ENCODE data around the gene GRPEL2.

GRPEL2 gene, protein sequence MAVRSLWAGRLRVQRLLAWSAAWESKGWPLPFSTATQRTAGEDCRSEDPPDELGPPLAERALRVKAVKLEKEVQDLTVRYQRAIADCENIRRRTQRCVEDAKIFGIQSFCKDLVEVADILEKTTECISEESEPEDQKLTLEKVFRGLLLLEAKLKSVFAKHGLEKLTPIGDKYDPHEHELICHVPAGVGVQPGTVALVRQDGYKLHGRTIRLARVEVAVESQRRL

DNA sequence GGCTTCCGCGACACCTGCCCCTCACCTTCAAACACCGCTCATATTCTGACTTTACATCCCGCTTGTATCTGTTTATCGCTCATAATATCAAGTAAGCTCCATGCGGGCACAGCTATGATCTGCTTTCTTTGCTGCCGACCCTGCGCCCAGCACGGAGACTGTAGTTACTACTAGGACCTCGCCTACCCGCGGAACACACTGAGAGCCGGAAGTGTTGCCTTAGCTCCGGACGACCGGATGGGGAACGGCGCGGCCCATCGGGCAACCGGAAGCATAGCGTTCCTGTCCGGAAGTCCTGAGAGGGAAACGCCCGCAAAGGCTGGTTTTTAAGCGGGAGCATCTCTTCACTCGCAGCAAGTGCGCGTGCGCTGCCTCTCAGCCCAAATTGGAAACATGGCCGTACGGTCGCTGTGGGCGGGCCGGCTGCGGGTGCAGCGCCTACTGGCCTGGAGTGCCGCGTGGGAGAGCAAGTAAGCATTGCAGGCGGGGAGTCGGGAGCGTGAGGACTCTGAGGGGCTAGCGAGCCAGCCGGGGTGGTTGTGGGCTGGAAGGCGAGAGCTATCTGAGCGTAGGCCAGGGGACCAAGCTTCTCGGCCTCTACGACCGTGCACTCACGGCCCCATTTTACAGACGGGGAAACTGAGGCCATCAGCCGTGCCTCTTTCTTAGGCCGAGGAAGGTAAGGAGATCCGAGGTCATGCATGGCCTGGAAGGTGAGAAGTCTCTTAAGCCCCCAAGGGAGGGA, at the start of gene GRPEL2:
Gene GRPEL2, plus strand, starts transcription at position 353 of the 745 bp plus-strand sequence. Its CDS starts 41 bp downstream, at position 394.
- H3K4me3 Mint-ChIP-seq = peak within 1 kb of the TSS; percentile 96
- H3K36me3 Mint-ChIP-seq = peaks cover 22% of the 10 kb centered on the region
- peaks cover 61% of the 10 kb centered on the region for H3K4me1 Mint-ChIP-seq

DNA sequence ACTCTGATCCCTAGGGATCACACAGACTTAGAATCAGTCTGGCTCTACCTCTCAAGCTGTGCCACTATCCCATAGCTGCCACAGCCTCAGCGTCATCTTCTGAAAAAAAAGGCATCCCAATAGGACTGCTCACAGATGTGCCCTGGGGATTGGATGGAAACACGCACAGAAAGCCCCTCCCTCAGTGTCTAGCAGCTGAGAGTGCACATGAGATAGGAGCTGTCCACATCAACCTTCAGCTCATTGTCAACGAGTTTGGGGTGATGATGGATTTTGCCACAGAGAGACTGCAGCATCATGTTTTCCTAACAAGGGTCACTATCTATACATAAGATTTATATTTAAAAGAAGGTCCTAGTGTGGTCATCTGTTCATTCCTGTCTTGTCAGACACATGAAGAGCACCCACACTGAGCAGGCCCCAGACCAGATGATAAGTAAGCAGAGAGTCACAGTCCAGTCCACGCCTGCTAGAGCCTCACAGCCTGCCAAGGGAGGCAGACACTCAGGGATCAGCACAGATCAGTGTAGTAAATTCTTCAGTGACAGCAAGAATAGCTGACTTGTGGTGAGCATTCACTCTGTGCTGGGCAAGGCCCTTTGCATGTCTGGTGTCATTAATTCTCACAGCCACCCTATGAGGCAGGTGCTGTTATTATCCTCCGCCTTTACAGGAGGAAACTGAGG, 47.8 kb upstream of the GRPEL2 start:
- Mint-ChIP-seq H3K27me3 (no peaks in the 10 kb centered on the region), H3K9me3 (no peaks in the 10 kb centered on the region), H3K4me3 (no peak overlapping the region), H3K27ac (no peak overlapping the region), H3K4me1 (peaks cover 56% of the 10 kb centered on the region), H3K36me3 (no peaks in the 10 kb centered on the region)

More for the DNA sequence above, at the start of gene GRPEL2:
- H3K27me3 Mint-ChIP-seq = no peaks in the 10 kb centered on the region
- no peaks in the 10 kb centered on the region for H3K9me3 Mint-ChIP-seq
- H3K27ac Mint-ChIP-seq = peak within 1 kb of the TSS; percentile 99

DNA sequence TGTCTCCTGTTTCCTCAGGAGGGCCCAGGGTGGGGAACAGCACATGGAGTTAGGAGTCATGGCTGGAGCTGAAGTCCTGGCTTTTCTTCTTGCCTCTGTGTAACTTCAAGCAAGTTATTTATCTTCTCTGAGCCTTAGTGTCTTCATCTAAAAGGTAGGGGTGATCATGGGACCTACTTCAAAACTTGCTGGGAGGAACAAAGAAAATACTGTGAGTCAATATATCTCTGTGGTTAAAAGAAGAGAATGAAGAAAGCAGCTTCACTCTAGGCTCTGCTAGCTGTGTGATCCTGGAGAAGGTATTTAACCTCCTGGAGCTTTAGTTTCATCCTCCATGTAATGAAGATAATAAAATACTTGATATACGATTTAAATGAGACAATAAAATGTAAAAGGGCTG, 47.1 kb upstream of the GRPEL2 start:
- H3K9me3 Mint-ChIP-seq = no peaks in the 10 kb centered on the region
- H3K27me3 Mint-ChIP-seq = no peaks in the 10 kb centered on the region
- peaks cover 56% of the 10 kb centered on the region for H3K4me1 Mint-ChIP-seq
- peak overlapping the region; percentile 20 for H3K4me3 Mint-ChIP-seq
- H3K36me3 Mint-ChIP-seq = no peaks in the 10 kb centered on the region
- H3K27ac Mint-ChIP-seq = peak overlapping the region; percentile 10

DNA sequence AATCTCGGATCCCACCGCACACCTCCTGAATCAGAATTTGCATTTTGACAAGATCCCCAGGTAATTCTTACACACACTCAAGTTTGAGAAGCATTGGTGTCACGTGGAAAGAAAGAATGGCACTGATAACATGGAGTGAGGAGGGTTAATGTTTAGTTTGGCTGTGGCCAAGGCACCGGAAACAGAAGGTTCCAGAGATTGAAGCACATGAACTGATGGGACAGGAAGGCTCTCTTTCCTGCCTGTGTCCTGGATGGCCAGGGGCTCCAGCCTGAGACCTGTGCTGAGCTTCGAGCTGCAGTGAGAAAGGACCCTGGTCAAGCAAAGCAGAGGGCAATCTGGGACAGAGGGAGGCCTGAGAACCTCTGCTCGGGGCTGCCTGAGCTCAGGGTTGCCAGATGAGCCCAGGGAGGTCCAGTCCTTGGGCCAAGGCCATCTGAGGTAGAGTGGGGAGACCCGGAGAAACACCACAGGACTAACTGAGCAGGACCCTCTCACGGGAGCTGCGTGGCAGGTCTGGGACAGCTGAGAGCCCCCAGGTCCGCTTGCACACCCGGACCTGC, 46.4 kb upstream of the GRPEL2 start:
- Mint-ChIP-seq H3K4me1 (peaks cover 56% of the 10 kb centered on the region), H3K9me3 (no peaks in the 10 kb centered on the region), H3K36me3 (no peaks in the 10 kb centered on the region), H3K27ac (peak overlapping the region; percentile 10), H3K4me3 (peak overlapping the region; percentile 20), H3K27me3 (no peaks in the 10 kb centered on the region)

DNA sequence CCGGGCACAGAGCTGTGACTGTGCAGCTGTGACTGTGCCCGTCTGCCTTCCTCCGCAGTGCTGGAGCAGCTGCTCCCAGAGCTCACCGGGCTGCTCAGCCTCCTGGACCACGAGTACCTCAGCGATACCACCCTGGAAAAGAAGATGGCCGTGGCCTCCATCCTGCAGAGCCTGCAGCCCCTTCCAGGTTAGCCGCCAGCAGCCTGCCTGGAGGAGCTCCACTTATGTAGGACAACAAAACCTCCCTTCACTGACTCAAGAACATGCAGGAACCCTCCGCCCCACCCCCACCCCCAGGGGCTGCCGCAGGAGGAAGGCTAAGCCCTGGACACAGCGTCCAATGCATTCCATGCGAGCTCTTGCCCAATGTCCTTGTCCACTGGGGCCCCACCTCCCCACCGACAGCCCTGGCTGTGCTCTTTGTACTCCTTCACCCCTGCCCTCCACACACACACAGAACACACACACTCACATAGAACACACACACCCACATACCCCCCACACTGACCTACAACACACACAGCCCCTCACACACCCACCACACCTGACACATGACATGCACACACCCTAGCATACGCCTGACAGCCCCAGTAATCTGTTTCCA, 45.7 kb upstream of the GRPEL2 start:
- H3K4me3 Mint-ChIP-seq = no peak overlapping the region
- peaks cover 52% of the 10 kb centered on the region for H3K4me1 Mint-ChIP-seq
- H3K9me3 Mint-ChIP-seq = no peaks in the 10 kb centered on the region
- no peak overlapping the region for H3K27ac Mint-ChIP-seq
- no peaks in the 10 kb centered on the region for H3K36me3 Mint-ChIP-seq
- no peaks in the 10 kb centered on the region for H3K27me3 Mint-ChIP-seq

DNA sequence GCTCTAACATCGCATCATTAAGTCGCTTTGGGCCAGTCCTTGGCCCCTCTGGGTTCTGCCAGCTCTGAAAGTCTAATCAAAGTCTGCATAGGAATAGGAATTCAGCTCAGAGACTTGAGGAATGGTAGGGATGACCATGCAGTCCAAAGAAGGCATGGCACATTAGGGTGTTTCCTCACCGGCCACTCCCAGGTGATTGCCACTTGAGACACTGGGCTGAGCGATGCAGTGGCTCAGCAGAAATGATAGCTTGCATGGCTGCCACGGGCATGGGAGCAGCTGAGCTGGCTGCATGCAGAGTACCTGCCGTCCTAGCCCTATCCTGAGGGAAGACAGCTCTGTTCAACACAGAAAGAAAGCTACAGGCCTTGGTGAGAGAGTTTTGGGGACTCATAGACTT, 44.9 kb upstream of the GRPEL2 start:
- no peaks in the 10 kb centered on the region for H3K9me3 Mint-ChIP-seq
- H3K36me3 Mint-ChIP-seq = no peaks in the 10 kb centered on the region
- no peak overlapping the region for H3K4me3 Mint-ChIP-seq
- no peaks in the 10 kb centered on the region for H3K27me3 Mint-ChIP-seq
- no peak overlapping the region for H3K27ac Mint-ChIP-seq
- H3K4me1 Mint-ChIP-seq = peaks cover 44% of the 10 kb centered on the region

DNA sequence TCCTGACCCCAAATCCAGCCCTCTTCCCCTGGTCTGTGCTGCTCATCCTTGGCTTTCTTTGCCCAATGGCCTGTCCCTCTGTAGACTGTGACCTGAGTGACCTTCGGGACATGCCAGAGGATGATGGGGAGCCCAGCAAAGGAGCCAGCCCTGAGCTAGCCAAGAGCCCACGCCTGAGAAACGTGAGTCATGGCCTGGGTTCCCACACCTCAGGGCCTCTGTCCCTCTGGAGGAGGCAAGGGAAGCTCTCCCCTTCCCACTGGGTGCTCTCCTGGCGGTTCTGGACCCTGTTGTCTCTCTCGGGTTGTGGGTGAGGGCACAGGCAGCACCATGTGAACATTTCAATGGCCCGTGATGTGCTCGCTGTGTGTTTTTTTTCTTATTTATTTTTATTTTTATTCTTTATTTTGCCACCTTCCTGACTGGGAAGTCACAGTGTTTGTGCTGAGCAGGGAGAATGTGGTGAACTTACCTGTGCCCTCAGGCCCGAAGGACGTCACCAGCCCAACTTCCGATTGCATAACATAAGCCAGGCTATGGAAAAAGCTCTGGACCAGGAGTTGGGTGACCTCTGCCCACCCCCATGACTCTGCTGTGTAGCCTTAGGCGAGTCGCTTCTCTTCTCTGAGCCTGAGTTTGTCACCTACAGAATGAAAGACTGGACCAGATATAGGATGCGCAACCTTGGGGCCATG, 44.1 kb upstream of the GRPEL2 start:
- no peak overlapping the region for H3K4me3 Mint-ChIP-seq
- no peaks in the 10 kb centered on the region for H3K9me3 Mint-ChIP-seq
- no peaks in the 10 kb centered on the region for H3K36me3 Mint-ChIP-seq
- no peaks in the 10 kb centered on the region for H3K27me3 Mint-ChIP-seq
- H3K4me1 Mint-ChIP-seq = peaks cover 37% of the 10 kb centered on the region
- H3K27ac Mint-ChIP-seq = no peak overlapping the region

DNA sequence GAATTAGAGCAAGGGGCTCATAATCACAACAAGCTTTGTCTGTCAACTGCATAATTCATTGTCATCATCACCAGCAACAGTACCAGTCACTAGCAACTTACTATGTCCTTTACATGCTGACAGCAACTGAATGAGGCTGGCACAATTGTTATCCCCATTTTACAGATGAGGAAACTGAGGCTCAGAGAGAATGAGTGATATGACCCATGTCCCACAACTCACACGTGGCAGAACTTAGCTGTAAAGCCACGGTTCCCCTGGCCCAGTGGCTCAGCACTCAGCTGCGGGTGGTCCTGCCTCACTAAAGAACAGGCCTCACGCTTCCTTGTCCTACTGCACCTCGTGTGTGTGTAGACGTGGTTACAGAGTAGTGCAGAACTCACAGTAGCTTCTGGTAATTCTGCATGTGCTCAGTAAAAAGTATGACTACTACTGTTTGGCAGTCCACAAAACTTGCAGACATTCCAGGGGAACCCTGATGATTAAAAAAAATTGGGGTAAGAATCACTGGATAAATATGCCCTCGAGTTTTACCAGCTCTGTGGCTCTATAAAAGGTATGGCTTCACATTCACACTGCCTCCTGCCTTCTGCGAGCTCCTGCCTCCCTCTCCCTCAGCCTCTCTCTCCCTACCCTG, 43.4 kb upstream of the GRPEL2 start:
- Mint-ChIP-seq H3K36me3 (no peaks in the 10 kb centered on the region), H3K4me1 (peaks cover 30% of the 10 kb centered on the region), H3K9me3 (no peaks in the 10 kb centered on the region), H3K4me3 (no peak overlapping the region), H3K27ac (no peak overlapping the region), H3K27me3 (no peaks in the 10 kb centered on the region)

DNA sequence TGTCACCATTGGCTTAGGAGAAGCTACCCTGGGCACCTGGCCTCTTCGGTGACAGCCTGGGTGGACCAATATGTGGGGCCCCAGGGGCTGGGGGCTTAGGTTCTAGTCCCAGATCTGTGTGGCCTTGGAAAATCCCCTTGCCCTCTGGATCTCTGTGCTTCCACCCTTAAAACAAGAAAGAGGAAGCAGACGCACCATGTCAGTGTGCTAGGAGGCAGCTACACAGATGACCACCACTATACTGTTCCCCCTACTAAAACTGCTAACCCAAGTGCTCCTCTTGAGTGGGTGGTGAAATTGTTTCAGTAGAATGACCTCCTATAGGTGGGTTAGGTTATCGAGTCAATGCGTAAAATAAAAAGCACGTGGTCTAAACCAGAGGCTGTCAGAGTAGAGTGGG, 42.7 kb upstream of the GRPEL2 start:
- H3K4me3 Mint-ChIP-seq = no peak overlapping the region
- H3K27me3 Mint-ChIP-seq = no peaks in the 10 kb centered on the region
- H3K36me3 Mint-ChIP-seq = no peaks in the 10 kb centered on the region
- no peak overlapping the region for H3K27ac Mint-ChIP-seq
- H3K4me1 Mint-ChIP-seq = peaks cover 25% of the 10 kb centered on the region
- no peaks in the 10 kb centered on the region for H3K9me3 Mint-ChIP-seq

DNA sequence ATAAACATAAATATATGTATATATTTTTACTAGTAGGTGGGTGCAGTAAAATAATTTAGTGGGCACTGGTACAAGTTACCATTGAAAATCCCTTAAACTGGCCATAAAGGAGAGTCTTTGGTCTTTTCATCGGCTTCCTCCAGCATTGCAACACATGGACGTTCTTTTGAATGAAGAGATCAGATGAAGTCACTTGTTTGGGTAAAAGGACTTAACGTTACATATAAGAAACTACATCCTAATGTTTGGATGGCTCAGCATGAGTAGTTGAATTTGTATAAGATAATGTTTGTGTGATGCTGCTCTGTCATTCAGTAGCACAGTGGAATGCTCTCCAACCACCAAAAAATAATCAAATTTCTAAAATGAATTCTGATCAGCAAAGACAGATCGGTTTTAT, 42.1 kb upstream of the GRPEL2 start:
- no peak overlapping the region for H3K4me3 Mint-ChIP-seq
- H3K9me3 Mint-ChIP-seq = no peaks in the 10 kb centered on the region
- H3K4me1 Mint-ChIP-seq = peaks cover 19% of the 10 kb centered on the region
- H3K27me3 Mint-ChIP-seq = no peaks in the 10 kb centered on the region
- H3K27ac Mint-ChIP-seq = no peak overlapping the region
- H3K36me3 Mint-ChIP-seq = no peaks in the 10 kb centered on the region

DNA sequence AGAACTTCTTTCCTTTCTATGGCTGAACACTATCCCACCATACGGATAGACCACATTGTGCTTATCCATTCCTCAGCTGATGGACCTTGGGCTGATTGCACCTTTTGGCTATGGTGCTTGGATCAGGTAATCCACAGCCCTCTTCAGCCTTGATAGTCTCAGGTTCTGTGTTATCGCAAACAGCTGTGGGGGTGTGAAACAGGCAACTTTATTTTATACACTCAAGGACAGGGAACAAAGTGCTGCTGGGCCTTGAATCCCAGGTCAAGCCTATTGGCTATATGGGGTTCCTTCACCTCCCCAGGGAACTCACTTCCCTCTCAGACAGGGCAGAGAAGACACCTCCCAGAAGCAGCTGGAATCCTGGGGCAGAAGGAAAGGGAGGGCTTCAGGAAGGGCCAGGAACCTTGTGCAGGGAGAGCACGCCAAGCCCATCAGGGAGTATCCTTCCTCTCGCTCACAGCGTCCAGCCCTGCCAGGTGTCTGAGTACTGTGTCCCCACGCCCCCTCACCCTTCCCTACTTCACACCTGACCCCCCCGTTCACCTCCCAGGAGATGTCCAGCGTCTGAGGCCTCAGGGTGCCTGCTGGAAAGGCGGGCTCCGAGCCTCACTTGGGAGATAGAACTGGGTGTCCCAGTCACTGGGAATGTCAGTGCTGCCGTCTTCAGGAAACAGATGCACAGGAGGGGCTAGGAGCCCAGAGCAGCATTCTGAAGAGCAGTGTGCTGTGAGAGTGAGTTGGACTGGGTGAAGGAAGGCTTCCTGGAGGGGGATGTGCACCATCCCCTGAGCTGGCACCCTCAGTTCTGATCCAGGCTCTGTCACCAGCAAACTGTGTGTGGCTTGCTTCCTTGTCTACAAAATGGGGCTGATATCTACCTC, 40.9 kb upstream of the GRPEL2 start:
- H3K4me1 Mint-ChIP-seq = peaks cover 9% of the 10 kb centered on the region
- H3K27me3 Mint-ChIP-seq = no peaks in the 10 kb centered on the region
- no peaks in the 10 kb centered on the region for H3K36me3 Mint-ChIP-seq
- H3K9me3 Mint-ChIP-seq = no peaks in the 10 kb centered on the region
- H3K4me3 Mint-ChIP-seq = no peak overlapping the region
- H3K27ac Mint-ChIP-seq = no peak overlapping the region

DNA sequence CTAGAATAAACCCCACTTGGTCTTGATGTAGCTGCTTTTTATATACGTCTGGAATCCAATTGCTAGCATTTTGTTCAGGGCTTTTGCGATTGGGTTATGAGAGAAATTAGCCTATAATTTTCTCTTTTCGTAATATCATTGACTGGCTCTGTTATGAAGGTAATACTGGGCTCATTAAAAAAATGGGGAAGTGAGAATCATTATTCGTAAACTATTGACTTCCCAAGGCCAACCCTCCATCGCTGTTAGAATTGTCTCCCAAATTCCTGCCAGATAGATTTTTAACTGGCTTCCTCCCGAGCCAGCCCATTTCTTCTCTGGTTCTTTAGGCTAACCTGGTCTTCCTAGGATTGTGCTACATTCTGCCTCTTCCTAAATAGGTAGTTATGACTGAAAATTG, 35.9 kb upstream of the GRPEL2 start:
- Mint-ChIP-seq H3K36me3 (no peaks in the 10 kb centered on the region), H3K4me1 (peaks cover 3% of the 10 kb centered on the region), H3K27ac (no peak overlapping the region), H3K9me3 (no peaks in the 10 kb centered on the region), H3K4me3 (no peak overlapping the region), H3K27me3 (no peaks in the 10 kb centered on the region)

DNA sequence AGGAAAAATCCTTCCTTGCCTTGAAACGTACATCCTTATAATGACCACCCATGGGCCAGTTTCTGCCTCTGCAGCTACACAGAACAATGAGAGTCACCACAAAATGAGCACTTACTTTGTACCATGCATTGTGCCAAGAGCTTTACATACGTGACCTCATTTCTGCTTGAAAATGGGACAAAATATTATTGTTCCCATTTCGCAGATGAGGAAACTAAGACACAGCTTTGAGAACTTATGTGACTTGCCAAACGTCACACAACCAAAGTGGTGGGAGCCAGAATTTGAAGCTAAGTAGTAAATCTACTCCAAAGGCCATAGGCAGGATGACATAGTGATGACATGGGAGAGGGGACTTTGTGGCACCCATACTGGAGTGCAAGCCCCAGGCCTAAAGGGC, 34.8 kb upstream of the GRPEL2 start:
- no peaks in the 10 kb centered on the region for H3K27me3 Mint-ChIP-seq
- no peaks in the 10 kb centered on the region for H3K9me3 Mint-ChIP-seq
- no peaks in the 10 kb centered on the region for H3K36me3 Mint-ChIP-seq
- no peak overlapping the region for H3K4me3 Mint-ChIP-seq
- H3K4me1 Mint-ChIP-seq = peaks cover 3% of the 10 kb centered on the region
- H3K27ac Mint-ChIP-seq = no peak overlapping the region
